Measurements from ENCODE around the gene JSRP1.

The JSRP1 gene, protein sequence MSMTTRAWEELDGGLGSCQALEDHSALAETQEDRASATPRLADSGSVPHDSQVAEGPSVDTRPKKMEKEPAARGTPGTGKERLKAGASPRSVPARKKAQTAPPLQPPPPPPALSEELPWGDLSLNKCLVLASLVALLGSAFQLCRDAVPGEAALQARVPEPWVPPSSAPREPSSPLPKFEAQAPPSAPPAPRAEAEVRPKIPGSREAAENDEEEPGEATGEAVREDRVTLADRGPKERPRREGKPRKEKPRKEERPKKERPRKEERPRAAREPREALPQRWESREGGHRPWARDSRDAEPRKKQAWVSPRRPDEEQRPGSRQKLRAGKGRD

DNA sequence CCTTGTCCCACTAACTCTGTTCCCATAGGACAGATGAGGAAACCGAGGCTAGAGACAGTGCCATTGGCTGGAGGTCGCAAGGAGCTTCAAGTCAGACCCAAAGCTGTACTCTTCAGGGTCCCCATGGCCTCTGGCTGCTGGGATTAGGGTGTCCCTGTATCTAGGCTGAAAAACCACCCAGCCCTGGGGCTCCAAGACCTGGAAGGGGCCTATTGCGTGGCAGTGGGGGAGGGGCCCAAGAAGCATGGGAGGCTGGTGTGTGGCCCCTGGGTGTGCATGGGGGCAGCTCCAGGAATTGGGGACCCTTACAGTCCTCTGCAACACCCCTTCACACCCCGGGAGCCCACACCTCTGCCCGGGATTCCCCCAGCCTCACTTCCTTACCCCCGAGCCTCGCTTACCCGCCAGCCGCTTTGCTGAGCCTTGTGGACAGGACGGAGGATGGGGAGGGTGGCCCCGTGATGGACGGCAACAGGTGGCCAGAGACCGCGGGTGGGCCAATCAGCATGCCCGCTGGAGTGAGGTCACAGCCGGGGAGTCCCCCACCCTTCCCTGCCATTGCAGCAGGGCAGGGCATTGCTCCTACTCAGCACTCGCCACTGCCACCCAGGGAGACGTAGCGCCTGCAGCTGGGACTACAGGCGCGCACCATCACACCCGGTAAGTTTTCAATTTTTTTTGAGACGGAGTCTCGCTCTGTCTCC, at the start of gene JSRP1:
Gene JSRP1 (minus strand): TSS at position 436 of the 704 bp plus-strand sequence. CDS start 1,103 bp downstream, outside the sequence.
- no peak for DNase-seq

GRCh38 chr19:2305452-2306280, 49.4 kb upstream of the JSRP1 start:
- no peak for DNase-seq

DNA sequence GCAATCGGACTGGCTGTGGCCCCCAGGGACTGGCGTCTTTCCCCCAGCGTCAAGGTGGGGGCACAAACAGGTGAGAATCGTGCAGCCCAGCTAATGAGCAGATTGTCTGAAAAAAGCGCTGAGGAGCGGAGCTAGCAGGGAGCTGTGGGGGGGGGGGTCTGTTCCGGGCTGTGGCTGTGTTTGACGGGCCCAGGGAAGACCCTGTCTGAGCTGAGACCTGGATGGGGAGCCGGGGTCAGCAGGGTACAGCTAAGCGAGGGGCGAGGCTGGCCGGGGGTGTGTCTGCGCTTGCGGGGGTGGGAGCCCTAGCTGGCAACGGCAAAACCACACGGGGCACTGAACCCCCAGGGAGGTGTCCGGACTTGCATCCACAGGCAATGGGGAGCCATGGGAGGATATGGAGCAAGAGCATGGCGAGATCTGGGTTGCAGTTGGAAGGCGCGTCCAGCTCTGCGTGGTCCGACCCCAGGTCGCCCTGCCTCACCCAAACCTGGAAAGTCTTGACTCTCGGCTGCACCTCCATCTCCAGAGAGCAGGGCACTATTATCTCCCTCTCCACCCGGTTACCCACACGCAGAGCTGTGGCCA, 47.1 kb upstream of the JSRP1 start:
- no peak for DNase-seq

DNA sequence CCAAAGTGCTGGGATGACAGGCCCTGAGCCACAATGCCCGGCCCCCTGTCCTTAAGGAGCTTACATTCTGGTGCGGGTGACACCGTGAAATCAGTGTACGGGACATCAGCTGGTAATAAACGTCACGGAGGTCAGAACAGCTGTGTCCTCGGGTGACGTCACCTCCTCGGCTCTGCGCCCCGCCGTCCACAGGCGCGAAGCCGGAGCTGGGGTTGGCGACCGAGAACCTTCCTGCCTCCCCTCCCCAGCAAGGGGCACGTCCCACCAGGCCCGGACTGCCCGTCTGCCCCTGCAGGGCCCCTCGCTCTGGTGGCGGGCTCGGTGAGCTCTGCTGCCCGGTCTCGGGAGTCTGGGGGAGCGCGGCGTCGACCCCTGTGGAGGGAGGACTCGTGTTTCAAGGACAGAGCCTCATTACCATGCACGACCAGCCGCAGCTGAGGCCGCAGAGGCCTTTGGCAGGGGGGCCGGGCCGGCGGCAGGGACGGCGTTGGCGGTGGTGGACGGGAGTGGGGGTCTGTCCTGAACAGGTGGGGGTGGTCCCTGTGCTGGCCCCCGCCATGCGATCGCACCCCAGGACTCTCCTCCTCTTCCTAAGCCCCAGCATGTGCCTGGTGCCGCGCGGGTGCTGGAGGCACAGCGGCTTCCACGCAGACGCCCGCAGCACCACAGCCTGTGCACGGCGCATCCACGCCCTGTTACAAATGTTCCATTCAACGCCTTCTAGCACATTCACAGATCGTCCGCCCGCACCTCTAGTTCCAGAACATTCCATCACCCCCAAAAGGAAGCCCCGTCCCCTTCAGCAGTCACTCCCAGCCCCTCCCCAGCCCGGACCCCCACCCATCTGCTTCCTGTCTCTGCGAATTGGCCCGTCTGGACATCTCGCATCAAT, 46.3 kb upstream of the JSRP1 start:
- DNase-seq, result peak in 1 of 2 experiments; percentile 23

- no peak for DNase-seq
Observed at GRCh38 chr19:2300533-2300932, 44.3 kb upstream of the JSRP1 start.

DNA sequence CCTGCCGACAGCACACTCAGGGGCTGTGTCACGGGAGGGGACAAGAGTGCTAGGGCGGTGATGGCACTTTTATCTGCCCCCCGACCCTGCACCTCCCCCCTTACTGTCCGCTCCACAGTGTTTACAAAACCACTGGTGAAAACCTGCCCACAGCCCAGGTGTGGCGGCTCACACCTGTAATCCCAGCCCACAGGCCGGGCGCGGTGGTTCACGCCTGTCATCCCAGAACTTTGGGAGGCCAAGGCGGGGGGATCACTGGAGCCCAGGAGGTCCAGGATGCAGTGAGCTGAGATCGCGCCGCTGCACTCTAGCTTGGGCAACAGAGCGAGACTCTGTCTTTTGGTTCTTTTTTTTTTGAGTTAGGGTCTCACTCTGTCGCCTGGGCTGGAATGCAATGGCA, 39.9 kb upstream of the JSRP1 start:
- no peak for DNase-seq

- no peak for DNase-seq
Observed at GRCh38 chr19:2294687-2295335, 38.6 kb upstream of the JSRP1 start.

GRCh38 chr19:2291185-2291751, 35.1 kb upstream of the JSRP1 start:
- no peak for DNase-seq

DNA sequence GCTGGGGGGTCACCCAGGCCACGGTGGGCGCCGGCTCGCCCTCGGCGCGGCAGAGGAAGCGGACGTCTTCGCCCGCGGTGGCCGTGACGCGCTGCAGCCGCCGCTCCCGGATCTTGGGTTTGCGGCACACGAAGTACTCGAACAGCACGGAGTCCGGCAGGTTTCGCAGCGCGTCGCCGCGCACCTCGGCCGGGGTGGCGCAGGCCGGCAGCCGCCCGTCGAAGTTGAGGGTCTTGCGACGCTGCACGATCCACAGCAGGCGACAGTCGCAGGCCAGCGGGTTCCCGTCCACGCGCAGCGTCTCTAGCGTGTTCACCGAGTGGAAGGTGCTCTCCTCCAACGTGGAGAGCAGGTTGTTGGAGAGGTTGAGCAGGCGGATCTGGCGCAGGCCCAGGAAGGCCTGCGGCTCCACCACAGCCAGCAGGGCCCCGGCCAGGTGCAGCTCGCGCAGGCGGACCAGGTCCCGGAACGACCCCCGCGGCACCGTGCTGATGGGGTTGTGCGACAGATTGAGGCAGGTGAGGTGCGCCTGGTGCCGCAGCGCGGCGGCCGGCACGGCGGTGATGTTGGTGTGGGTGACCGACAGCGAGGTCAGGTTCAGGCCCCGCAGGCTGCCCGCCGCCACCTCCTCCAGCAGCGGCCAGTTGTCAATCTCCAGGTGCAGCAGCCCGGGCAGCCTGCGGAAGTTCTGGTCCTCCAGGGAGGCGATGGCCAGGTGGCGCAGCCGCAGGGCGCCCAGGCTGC, 34.4 kb upstream of the JSRP1 start:
- DNase-seq, result no peak

DNA sequence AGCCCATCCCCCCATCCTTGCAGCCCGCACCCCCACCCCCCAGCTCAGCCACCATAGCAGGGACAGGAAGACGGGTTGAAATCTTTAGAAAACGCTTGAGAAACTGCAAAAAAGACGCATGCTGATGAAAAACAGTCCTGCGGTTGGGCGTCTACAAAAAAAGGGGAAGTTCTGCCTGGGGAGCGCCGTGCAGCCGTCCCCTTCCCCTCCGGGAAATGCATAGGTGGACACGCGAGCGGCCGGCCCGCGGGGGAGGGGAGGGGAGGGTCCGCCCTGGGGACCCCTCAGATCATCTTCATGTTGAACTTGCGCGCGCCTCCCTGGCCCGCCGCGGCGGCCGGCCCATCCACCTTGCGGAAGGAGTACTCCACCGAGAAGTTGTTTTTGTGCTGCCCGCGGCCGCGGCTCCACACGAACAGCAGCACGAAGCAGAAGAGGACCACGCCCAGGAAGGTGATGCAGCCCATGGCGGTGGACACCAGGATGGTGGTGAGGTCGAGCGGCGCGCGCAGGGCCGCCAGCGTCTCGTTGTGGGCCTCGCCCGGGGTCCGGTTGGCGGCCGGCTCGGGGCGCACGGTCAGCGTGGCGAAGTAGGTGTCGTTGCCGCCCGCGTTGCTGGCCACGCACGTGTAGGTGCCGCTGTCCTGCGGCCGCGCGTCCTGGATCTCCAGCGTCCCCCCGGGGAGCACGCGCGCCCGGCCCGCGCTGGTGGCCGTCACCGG, 33.7 kb upstream of the JSRP1 start:
- no peak for DNase-seq

- no peak for DNase-seq
Observed at GRCh38 chr19:2288818-2289713, 32.8 kb upstream of the JSRP1 start.

DNA sequence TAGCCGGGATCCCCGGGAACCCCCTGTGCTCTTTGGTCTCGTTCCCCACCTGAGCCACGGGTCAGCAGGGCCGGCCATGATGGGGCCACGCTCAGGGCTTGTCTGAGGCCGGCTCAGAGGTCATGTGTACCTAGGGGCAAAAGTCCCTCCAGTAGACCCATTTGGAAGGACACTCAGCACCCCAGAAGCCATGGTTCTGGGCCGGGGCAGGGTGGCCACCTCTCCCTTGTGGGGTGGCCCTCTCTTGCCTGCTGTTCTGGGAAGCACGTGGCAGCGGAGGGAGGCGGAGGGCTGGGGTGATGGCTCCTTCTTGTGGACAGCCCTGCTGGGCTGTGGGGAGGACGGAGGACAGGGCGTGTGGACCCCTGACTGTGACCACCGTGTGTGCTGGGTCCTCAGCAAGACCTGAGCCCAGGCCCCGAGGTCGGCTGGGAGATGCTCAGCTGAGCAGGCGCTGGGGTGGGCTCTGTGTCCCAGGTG, 32.2 kb upstream of the JSRP1 start:
- DNase-seq, result no peak

DNA sequence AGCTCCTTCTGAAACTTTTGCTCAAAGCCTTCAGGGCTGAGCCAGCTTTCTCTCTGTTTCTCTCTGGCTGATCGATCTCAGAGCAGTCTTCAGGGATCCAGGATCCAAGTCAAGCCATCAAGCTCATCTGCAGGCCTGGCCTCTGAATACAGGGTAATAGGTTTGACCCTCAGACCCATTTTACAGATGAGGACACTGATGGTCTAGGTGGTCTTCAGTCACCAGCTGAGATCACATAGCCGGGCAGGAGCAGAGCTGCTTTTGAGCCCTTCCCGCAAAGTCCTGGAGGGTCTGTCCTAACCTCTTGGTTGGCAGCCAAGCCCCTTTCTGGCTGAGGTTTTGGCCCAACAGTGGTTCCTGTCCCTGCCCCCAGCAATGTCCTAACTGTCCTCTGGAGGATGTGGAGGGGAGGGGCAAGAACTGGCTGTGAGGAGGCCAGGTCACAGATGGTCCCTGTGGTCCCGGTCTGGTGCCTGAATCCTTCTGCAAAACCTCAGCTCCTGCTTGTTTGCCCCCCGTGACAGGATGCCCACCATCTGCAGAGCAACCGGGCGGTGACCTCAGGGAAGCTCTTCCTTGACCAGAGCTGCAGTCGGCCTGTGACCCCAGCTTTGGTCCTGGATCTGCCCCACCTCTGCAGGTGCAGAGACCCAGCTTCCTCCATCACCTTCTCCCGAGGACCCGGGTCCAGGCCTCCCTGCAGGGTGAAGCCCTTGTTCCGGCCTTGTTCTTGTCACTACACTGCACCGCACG, 31.5 kb upstream of the JSRP1 start:
- no peak for DNase-seq

- DNase-seq, result no peak
Observed at GRCh38 chr19:2286402-2287140, 30.4 kb upstream of the JSRP1 start.

GRCh38 chr19:2283835-2284507, 27.8 kb upstream of the JSRP1 start:
- no peak for DNase-seq

DNA sequence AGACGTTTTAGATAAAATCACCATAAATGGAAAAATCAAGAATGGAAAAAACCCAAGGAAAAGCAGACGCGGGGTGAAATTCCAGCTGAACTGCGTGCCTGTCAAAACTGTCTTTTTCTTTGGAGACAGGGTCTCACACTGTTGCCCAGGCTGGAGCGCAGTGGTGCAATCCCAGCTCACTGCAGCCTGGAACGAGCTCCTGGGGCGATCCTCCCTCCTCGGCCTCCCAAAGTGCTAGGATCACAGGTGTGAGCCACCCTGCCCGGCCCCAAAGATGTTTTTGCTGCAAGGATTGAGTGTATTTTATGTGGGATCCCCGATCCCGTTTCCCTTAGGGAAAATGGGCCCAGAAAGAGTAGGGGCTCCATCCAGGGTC, 26.6 kb upstream of the JSRP1 start:
- no peak for DNase-seq
